Subcutaneous adipose tissue (tissue), 4 donors: ENCODE data around the gene MGAT4B. TPM values are rescaled to one million over a fixed set of nuclear protein-coding genes. Genes with fewer than 3 reads are reported as not detected.

Experiments used
- total RNA-seq, 4 donors: library from RNA; depleted of rRNA; stranded (reverse); fragments of >200 nt; gene quantifications; one replicate each; pipeline ENCODE4 v1.1.0, GENCODE V29; 2016
- TF ChIP-seq, protein P1 (sequence below): fragments of 450-650 bp; IDR thresholded peaks from one replicate; pipeline ENCODE4 v1.5.1; 2016; ENCODE audit warnings: low read depth, mild to moderate bottlenecking, control low read depth, antibody characterized with exemption, moderate library complexity

The MGAT4B gene
- total RNA-seq, 4 donors from 2014 or later = 47.9 to 101 (median 84.2) TPM

DNA sequence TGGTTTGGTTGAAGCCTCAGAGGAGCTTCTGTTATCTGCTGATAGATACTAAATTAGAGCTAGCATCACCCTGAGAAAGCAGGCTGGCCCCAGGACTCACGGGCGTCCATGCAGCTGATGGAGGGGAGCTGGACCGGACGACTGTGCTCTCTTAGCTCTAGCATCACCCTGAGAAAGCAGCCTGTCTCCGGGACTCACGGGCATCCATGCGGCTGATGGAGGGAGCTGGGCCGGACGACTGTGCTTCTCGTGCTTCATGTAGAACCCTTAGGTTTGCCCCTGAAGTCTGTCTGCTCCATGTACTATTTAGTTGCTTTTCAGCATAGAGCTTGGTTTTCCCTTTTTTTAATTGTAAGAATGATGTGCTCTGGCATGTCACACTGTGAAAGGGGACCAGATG is 29.2 kb downstream of the MGAT4B start:
- TF ChIP-seq, protein P1, sequence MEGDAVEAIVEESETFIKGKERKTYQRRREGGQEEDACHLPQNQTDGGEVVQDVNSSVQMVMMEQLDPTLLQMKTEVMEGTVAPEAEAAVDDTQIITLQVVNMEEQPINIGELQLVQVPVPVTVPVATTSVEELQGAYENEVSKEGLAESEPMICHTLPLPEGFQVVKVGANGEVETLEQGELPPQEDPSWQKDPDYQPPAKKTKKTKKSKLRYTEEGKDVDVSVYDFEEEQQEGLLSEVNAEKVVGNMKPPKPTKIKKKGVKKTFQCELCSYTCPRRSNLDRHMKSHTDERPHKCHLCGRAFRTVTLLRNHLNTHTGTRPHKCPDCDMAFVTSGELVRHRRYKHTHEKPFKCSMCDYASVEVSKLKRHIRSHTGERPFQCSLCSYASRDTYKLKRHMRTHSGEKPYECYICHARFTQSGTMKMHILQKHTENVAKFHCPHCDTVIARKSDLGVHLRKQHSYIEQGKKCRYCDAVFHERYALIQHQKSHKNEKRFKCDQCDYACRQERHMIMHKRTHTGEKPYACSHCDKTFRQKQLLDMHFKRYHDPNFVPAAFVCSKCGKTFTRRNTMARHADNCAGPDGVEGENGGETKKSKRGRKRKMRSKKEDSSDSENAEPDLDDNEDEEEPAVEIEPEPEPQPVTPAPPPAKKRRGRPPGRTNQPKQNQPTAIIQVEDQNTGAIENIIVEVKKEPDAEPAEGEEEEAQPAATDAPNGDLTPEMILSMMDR = no peak

DNA sequence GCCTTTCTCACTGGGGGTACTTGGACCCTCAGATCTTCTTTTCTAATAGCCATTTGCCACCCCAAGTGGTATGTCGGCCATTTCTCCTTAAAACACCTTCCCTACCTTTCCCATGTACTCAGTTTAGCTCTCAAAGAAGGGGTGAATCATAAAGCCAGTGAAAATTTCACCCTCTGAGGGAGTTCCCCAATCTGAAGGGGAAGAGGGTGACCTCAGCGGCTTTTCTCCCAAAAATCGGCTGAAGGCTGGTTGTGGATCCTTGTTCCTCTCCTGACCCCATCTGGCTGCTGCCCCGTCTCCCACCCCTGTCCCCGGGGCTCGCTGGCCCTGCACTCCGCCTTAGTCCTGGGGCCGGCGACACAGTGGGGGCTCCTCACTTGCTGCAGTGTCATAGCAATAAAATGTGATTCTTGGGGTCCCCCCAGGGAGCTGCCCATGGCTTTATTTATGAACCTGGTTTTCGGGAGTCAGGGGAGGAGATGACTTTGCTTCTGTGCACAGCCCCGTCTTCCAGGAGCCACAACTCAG is 30.2 kb downstream of the MGAT4B start:
- TF ChIP-seq, protein P1 = no peak

DNA sequence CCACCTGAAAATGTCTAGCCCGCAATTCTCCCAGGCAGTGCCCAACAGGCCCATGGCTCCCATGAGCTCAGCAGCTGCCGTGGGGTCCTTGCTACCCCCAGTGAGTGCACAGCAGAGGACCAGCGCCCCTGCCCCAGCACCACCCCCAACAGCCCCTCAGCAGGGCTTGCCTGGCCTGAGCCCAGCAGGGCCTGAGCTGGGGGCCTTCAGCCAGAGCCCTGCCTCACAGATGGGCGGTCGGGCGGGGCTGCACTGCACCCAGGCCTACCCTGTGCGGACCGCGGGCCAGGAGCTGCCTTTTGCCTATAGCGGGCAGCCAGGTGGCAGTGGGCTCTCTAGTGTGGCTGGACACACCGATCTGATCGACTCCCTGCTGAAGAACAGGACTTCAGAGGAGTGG is 32.2 kb downstream of the MGAT4B start:
- TF ChIP-seq, protein P1 = no peak

DNA sequence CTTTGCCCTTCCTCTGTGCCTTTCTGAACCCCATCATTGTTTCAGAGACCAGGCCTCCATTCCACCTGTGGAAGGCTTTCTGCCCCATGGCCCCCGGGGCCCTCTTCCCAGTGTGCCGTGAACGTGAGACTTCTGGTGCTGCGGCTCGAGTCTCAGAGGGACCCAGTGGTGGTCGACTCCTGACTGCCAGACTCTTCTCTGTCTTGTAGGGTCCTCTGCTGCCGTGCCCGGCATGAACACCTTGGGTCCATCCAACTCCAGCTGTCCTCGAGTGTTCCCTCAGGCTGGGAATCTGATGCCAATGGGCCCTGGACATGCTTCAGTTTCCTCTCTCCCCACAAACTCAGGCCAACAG is 33.0 kb downstream of the MGAT4B start:
- TF ChIP-seq, protein P1 = no peak

DNA sequence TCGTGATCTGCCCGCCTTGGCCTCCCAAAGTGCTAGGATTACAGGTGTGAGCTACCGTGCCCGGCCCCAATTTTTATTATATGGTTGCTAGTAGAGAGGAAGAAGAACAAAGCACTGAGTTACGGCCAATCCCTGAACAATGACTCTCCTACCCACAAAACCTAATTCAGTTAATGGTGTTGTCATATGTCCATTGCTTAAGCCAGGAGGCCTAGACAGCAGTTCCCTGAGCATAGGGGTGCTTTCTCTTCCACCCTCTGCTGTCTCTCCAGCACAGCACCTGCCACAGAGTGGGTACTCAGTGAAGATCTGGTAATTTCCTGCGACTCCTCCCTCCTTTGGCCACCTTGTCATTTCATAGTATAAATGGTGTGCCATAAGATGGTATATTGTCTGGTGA is 34.3 kb downstream of the MGAT4B start:
- TF ChIP-seq, protein P1 = no peak

DNA sequence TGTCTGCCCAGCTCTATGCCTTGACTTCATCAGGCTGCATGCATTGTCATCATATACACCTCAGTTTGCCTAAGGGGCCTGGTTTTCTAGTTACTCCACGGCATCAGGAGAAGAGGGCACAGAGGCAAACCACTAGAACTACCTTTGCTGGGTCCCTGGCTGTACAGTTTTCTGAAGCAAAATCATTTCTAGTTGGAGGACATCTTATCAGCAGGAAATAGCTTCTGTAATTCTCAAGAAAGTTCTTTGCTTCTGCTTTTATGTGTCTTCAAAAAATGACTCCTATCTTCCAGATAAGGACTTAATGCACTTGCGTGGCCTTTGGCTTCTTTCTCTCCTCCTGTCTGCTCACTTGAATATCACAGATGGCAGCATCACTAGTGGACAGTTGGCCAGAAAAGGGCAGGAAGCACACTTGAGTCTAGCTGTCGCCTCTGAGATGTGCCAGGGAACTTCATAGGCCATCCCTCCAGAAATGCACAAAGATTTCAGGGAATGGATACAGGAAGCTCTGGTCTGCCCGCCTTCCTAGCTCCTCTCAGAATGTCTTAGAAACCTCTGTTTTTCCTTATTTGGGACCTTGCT is 35.3 kb downstream of the MGAT4B start:
- TF ChIP-seq, protein P1 = no peak

DNA sequence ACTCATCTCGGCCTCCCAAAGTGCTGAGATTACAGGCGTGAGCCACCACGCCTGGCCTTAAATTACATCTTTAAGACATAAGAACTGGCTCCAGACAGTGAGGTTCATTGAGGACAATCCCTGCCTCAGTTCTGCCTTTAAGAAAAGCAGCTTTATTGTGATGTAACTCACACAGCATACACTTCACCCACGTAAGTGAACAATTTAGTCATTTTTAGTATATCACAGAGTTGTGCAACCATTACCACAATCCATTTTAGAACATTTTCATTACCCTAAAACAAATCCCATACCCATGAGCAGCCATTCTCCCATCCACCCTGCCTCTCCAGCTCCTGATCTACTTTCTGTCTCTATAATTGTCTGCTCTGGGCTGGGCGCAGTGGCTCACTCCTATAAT is 36.9 kb downstream of the MGAT4B start:
- TF ChIP-seq, protein P1 = no peak
